Fibroblast of peridontal ligament (primary cell): ENCODE data around the gene GRIP1.

Source experiments
- DNase-seq: peaks from one replicate; pipeline ENCODE4 v3.0.0-alpha.2; 2010; ENCODE audit errors: extremely low read depth

GRIP1 gene, protein sequence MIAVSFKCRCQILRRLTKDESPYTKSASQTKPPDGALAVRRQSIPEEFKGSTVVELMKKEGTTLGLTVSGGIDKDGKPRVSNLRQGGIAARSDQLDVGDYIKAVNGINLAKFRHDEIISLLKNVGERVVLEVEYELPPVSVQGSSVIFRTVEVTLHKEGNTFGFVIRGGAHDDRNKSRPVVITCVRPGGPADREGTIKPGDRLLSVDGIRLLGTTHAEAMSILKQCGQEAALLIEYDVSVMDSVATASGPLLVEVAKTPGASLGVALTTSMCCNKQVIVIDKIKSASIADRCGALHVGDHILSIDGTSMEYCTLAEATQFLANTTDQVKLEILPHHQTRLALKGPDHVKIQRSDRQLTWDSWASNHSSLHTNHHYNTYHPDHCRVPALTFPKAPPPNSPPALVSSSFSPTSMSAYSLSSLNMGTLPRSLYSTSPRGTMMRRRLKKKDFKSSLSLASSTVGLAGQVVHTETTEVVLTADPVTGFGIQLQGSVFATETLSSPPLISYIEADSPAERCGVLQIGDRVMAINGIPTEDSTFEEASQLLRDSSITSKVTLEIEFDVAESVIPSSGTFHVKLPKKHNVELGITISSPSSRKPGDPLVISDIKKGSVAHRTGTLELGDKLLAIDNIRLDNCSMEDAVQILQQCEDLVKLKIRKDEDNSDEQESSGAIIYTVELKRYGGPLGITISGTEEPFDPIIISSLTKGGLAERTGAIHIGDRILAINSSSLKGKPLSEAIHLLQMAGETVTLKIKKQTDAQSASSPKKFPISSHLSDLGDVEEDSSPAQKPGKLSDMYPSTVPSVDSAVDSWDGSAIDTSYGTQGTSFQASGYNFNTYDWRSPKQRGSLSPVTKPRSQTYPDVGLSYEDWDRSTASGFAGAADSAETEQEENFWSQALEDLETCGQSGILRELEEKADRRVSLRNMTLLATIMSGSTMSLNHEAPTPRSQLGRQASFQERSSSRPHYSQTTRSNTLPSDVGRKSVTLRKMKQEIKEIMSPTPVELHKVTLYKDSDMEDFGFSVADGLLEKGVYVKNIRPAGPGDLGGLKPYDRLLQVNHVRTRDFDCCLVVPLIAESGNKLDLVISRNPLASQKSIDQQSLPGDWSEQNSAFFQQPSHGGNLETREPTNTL

DNA sequence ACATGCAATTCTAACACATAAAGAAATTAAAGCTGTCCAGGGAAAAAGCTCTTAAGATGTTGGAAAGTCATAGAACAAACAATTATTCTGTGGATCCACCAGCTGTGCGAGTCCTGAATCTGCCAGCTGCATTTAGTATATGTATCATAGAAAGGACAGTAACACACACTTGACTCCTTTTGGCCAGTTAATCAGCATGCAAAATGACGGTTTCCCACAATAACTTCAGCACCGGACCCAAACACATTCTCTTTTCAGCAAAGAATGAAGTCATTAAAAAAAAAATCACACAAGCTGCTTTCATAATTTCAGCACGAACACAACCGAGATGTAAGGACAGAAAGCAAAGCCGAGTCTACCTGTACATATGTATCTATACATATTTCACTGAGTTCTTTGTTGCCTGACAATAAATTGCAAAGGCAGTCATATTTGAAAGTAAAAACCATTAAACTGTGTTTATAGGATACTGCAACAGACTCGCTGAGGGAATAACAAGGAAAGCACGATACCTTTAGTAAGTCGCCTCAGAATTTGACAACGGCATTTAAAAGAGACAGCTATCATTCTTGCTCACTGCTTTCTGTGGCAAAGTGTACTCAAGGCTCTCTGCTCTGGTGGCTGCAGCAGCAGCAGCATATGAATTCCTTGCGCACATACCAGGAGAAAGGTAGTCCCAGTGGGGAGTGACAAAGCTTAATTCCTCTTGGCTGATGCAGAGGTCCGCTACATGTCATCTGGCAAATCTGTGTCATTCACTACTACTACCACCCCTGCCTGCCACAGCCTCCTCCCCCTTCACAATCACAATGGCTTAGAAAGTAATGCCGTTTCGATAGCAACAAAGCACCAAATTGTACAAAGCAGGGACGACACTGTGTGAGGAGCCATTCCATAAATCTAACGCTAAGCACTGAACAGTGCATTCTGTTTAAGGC lies at the start of gene GRIP1:
Gene GRIP1, minus strand, starts transcription at position 739 of the 938 bp plus-strand sequence. Its CDS starts 172 bp downstream, at position 567.
- no peak for DNase-seq

DNA sequence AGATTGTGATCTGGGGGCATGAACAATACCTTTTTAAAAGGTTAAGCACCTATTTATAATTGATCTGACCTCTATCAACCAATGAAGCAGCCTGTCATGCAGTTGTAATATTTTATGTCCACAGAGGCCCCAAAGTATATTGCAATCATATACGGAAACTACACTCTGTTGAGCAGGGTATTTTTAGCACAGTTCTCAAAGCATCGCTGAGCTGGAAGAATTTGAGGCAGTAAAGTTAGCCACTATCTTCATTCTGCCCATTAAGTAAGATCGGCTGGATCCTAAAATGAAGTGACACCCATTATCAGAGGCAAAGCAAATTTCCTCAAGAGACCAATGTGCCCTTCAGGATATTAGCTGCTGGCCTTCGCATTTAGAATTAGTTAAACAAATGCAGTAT lies 47.7 kb upstream of the GRIP1 start:
- no peak for DNase-seq

DNA sequence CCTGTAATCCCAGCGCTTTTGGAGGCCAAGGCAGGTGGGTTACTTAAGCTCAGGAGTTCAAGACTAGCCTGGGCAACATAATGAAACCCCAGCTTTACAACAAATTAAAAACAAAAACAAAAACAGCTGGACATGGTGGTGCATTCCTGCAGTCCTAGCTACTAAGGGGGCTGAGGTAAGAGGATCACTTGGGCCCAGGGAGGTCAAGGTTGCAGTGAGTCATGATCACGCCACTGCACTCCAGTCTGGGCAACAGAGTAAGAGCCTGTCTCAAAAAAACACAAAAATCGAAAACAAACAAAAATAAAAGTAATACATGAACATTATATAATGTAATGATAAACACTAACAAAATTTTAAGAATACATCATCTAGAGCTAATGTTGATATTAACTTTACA lies 46.2 kb upstream of the GRIP1 start:
- DNase-seq, result no peak

DNA sequence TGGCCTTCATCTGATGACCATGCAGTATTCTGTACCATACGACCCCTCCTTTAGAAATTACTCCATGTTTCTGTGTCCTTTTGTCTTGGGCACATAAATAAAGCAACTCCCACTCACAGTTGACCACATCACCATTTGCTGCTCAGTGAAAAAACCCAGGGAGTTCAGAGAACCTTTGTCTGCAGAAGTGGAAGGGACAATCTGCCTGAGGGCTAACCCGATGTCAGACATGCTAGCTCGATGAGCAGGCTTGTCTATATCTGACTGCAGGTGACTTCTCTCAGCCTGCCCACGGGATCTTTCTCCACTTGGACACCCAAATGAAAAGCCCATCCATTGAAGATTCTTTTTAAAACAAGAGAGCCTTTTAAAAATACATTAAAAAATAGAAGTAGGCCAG lies 45.7 kb upstream of the GRIP1 start:
- DNase-seq, result no peak

DNA sequence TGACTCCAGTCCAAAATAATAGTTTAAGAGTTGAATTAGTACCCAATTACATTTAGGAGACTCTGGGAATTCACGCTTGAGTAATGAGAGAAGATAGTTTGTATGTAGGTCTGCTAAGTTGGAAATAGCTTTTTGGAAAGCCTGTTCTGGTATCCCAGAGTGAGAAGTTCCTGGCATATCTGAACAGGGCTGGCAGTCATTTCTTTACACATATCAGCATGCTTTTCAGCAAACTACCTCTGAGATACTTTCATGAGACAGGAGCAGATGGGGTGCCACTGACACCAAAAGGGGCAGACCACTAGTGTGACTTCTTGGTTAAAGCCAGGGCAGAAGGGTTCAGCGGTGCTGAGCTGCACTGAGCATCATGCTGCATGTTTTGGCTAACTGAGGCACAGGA lies 45.1 kb upstream of the GRIP1 start:
- DNase-seq, result no peak

DNA sequence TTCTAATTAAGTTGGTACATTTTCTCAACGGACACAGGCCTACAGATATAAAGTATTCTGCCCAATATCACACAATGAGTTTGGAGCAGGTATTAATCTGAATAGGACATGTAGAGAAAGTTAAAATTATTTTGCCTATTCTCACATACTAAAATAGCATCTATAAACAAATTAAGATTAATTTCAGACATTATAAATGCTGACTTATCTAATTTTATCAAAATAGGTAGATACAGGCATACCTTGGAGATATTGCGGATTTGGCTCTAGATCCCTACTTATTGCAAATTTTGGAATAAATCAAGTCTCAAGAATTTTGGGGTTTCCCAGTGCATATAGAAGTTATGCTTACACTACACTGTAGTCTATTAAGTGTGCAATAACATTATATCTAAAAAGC lies 41.0 kb upstream of the GRIP1 start:
- no peak for DNase-seq

DNA sequence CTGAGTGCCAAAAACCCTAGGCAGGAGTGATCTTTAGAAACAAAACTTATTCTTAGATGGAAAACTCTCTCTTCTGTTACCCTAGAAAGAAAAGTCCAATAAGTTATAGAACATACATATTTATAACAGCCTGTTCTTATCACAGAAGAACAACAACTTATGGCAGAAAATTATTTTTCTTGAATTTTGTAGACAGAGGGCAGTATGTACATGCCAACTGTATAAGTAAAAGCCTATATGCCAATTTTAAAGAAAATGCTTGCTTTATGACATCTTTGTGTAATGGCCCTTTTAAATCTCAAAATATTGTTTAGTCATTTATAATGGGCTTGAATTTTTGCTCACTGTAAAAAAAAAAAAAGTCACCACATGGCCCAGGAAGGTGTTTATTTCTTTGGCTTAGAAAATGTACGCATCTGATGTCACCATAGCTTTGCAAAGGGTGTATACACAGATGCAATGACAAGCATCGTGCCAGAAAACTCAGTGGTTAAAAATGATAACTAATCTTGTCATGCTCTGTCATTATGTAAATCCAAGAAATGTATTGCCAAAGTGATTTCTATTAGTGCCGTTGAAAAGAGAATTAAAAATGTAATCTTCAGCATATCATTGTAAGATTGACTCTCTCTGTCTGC lies 38.3 kb upstream of the GRIP1 start:
- DNase-seq, result no peak

DNA sequence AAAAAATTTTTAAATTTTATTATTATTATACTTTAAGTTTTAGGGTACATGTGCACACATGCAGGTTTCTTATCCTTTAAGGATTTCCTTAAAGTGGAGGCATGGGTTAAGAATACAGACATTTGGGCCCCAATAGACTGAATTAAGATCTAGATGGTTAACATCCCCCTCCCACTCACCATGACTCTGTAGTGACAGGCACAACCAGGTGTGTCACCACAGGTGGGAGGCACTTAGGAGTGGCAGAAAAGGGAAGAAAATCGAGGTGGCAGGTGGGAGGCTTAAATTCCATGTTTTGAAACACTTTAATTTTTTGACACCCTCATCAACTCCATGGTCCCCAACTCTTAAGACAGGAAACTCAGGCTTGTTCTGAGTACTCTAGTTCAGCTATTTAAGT lies 37.6 kb upstream of the GRIP1 start:
- no peak for DNase-seq

DNA sequence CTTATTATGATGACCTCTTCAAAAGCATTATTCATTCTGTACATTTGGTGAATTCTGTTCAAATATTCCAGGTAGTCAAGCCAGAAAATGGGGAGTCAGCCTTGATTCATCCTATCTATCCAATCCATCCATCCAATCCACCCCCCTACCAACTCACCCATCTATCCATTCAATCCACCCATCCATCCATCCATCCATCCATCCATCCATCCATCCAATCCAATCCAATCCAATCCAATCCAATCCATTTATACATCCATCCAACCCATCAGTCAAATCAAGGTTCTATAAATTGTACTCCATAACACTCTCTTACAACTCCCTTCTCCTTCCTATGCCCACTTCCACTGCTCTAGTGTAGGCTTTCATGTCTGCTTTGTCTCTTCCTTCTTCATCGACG lies 35.8 kb upstream of the GRIP1 start:
- DNase-seq, result no peak

DNA sequence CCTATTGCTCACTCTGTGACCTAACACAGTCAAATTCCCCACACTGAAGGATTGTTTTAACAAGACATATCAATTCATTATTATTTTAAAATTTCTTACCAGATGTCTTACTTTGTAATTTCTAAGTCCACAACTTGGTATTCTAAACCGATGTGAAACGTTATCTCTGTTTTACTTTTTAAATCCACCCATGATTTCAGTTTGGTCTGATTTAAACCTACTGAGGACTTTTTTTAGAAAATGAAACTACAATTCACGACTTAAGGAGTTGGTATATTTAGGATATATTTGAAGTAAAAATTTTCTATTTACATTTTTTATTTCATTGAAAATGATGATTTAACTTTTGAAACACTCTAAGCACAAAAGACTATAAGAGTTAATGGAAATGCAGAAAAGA lies 35.1 kb upstream of the GRIP1 start:
- peak; percentile 5 for DNase-seq

DNA sequence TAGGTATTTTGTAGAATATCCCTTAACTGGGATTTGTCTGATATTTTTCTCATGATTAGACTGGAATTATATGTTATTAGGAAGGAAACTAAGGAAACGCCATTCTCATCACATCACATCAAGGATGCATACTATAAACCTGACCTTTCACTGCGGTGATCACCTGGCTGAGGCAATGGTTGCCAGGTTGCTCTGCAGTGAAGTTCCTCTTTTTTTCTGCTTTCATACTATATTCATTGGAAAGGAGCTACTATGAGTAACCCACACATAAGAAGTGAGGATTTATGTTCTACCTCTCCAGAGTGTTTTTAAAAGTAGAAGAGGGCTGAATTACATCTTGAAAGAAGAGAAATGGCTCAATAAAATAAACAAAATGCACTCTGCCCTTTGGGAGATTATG lies 31.0 kb upstream of the GRIP1 start:
- no peak for DNase-seq

DNA sequence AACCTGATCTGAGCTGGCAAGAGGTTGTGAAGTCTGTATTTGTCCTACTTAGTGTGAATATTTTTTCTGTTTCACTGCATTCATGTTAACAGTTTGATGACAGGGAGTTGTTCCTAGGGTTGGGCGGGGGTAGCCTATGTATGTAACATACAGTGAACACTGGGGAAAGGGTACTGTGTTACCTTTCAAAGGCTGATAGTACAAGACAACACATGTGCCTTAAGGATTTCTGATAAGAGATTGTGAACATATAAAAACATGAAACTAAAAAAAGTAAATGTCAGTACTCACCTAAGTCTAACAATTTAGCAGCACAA lies 30.5 kb upstream of the GRIP1 start:
- DNase-seq, result no peak

DNA sequence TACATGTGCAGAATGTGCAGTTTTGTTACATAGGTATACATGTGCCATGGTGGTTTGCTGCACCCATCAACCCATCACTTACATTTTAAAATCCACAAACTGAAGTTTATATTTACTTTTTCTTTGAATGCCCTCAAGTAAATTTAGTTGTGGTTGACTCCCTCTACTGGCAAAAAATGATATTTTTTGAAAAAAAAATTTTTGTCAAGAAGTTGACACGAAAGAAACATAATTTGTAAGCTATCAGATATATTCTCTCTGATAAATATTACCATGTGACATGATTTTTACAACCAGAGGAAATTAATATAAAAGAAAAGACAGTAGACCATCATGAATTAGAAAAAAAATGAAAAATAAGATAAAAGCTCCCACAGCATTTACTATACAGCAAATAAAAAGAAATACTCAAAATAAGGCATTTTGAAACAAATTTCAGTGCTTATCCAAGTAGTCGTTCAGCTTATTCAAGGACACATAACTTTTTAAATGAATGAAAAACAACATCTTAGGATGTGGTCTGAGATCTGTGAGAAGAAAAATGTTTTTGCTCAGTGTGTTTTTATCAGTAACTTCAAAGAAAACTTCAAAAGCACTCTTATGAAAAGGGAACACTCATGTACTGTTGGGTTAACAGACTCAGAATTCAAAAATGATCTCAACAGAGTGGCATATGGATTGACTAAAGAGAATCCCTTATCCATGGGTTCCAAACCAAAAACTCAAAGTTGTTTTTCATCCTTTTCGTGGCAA lies 30.0 kb upstream of the GRIP1 start:
- peak; percentile 41 for DNase-seq

DNA sequence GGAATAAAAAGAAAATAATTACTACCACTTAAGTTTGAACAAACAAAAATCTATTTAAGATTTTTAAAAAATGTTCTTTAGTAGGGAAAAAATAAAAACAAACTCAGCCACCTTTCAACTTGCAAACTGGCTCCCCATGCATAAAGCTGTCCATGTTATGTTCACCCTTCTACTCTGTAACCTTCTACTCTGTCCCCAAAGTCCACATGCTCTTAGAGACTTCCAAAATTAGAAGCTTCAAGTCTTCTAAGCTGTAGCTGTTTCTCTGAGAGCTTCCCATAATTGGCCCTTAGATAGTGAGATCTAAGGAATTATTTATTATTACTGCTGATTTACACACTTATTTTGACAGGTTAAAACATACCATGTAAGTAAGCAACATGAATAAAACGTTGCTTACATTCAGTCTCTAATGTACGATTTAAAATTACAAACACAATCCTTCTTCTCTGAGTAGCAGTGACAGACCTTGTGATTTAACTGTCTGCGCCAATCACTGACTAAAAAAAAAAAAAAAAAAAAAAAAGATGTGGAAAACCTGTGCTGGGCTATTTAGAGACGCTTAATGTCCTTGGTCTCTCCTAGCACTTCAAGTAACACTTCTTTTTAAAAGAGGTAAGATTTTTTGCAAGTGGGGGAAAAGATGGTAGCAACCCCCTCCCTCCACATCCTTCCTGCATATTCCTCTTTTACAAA lies 28.3 kb upstream of the GRIP1 start:
- no peak for DNase-seq

DNA sequence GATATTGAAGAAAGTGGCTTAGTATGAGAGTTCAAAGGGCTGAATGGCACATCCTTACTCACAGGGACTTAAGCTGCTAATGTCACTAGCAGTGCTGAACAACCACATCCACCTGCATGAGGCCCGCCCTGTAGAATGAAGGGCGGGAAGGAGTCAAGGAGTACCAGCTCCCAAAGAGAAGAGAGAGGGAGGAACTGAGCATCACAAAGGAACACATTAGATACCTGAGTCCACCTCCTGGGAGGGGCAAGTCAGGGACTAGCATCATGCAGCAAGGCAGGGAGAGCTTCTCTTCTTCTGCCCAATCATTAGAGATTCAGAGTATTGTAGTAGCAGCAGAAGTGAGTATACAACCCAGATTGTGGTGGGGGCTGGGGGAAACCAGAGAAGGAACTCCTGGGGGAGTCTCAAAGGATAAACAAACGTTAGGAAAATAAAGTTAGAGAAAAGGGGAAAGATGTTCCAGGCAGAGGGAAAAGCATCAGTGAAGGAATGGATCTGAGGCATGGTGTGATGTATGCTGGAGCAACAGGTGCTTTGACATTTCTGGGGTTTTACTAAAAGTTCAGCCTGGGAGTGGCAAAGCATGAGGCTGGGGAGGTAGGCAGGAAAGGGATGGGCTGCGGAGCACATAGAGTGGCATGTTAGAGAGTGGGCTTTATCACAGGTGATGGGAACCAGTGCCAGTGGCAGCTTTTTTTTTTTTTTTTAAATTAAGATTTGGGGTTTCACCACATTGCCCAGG lies 21.0 kb upstream of the GRIP1 start:
- no peak for DNase-seq

DNA sequence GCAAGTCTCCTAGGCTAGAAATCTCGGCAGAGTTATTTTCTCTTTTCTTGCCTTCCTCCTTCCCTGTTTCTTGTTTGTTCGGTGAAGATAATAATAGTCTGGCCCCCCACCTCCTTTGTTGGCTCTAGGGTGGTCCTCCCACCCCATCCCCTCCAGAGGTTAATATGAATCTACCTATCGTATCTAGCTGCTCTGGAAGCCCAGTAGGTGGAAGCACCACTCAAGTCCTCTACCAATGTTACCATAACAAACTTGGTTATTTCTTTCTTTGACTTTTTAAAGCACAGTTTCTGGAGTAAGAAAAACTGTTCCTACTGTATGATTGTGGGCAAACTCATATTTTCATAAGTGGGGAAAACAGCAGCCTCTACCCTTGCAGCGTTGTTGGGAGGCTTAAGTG lies 19.7 kb upstream of the GRIP1 start:
- DNase-seq, result no peak

DNA sequence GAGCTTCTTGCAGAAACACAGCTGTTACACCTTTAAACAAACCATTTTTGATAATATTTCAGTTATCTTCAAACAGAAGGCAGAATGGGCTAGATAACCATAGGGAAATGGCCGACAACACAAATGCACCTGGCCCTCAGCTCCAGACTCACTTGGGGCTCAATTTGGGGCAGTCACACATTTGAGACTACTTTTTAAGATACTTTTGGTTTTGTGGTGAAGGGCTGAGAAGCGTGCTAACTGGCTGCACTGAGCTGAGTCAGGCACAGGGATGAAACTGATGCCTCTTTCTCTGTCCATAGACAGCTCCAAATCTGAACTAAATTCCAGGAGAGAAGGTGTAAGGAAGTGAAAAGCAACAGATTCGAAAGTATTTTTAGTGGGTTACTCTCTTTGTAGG lies 18.5 kb upstream of the GRIP1 start:
- no peak for DNase-seq

DNA sequence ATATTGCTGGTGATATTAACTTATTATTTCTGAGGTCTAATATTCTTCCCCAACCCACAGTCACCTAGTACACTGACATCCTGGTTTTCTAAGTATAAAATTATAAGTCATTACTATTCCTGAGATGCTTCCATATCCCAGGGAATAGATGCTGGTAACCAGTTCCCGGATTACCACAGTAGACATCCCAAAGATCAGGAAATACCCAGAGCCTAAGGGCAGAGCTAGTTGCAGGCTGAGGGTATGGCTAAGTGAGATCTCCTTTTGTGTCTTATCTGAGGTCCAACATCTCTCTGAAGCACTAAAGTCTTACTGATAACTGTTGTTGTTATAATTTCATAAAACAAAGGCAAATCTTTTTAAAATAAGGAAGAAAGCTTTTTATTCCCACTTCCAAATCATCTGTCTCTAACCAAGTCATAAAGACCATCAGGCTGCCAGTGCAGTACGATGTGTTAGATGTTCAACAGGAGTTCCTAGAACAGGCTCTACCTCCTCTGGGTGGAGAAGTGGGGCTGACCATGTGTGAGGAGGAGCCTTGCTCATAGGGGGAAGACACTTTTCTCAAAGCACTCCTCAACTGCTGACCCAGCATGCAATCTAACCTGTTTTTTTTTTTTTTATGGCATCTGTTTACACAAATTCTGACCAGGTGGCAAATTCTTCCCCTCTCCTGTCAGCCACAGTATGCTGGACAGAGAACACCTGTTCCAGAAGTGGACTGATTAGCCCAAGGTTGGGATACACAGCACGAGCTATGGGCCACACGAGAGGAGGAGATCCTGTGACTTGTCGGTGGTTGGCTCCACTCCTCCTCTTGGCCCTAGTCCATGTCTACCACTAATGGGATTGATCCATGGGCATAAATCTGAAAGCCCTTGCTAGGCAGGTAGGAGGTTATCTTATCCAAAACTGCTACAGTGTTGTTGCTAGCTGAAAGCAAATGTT lies 16.1 kb upstream of the GRIP1 start:
- no peak for DNase-seq
